Measurements from ENCODE around the gene PRLH.

The PRLH gene

GRCh38 chr2:237536617-237537016, 29.8 kb upstream of the PRLH start:
- no peak for DNase-seq (ENCODE audit: low read depth)
- TF ChIP-seq MAX (IDR thresholded peaks at IDR 0.05; ENCODE audit: low read depth, low read length) = no peak
- TF ChIP-seq CTCF (IDR thresholded peaks at IDR 0.05; ENCODE audit: low read depth, low read length) = no peak
- TF ChIP-seq MYC (IDR thresholded peaks at IDR 0.05; ENCODE audit: low read depth, low read length) = no peak
- no peak for TF ChIP-seq POLR2A (IDR thresholded peaks at IDR 0.05; ENCODE audit: extremely low read depth, insufficient read length)
- H3K4me3 ChIP-seq (ENCODE audit: low read depth, low read length) = no peak overlapping the region

GRCh38 chr2:237538001-237538720, 28.2 kb upstream of the PRLH start:
- TF ChIP-seq MAX (IDR thresholded peaks at IDR 0.05; ENCODE audit: low read depth, low read length) (no peak), CTCF (IDR thresholded peaks at IDR 0.05; ENCODE audit: low read depth, low read length) (no peak), MYC (IDR thresholded peaks at IDR 0.05; ENCODE audit: low read depth, low read length) (no peak)
- no peak overlapping the region for H3K4me3 ChIP-seq (ENCODE audit: low read depth, low read length)
- DNase-seq (ENCODE audit: low read depth) = no peak

- no peak for DNase-seq (ENCODE audit: low read depth)
- no peak overlapping the region for H3K4me3 ChIP-seq (ENCODE audit: low read depth, low read length)
- no peak for TF ChIP-seq MAX (IDR thresholded peaks at IDR 0.05; ENCODE audit: low read depth, low read length)
- no peak for TF ChIP-seq CTCF (IDR thresholded peaks at IDR 0.05; ENCODE audit: low read depth, low read length)
- TF ChIP-seq MYC (IDR thresholded peaks at IDR 0.05; ENCODE audit: low read depth, low read length) = no peak
- TF ChIP-seq POLR2A (IDR thresholded peaks at IDR 0.05; ENCODE audit: extremely low read depth, insufficient read length) = no peak
These were observed 27.5 kb upstream of the PRLH start for GRCh38 chr2:237538901-237539300.

GRCh38 chr2:237539681-237540080, 26.7 kb upstream of the PRLH start:
- no peak for TF ChIP-seq MAX (IDR thresholded peaks at IDR 0.05; ENCODE audit: low read depth, low read length)
- no peak for TF ChIP-seq POLR2A (IDR thresholded peaks at IDR 0.05; ENCODE audit: extremely low read depth, insufficient read length)
- TF ChIP-seq MYC (IDR thresholded peaks at IDR 0.05; ENCODE audit: low read depth, low read length) = no peak
- TF ChIP-seq CTCF (IDR thresholded peaks at IDR 0.05; ENCODE audit: low read depth, low read length) = no peak
- DNase-seq (ENCODE audit: low read depth) = no peak

GRCh38 chr2:237540223-237540775, 26.1 kb upstream of the PRLH start:
- no peak for TF ChIP-seq CTCF (IDR thresholded peaks at IDR 0.05; ENCODE audit: low read depth, low read length)
- no peak for TF ChIP-seq MAX (IDR thresholded peaks at IDR 0.05; ENCODE audit: low read depth, low read length)
- TF ChIP-seq MYC (IDR thresholded peaks at IDR 0.05; ENCODE audit: low read depth, low read length) = no peak
- no peak for TF ChIP-seq POLR2A (IDR thresholded peaks at IDR 0.05; ENCODE audit: extremely low read depth, insufficient read length)
- no peak overlapping the region for H3K4me3 ChIP-seq (ENCODE audit: low read depth, low read length)
- DNase-seq (ENCODE audit: low read depth) = no peak

More at GRCh38 chr2:237539681-237540080, 26.7 kb upstream of the PRLH start:
- no peak overlapping the region for H3K4me3 ChIP-seq (ENCODE audit: low read depth, low read length)

All from NB4 (cell line).